IPS-15b (cell line): ENCODE measurements around the gene ATG9B.
"Not testable (repeated sequence)": the region's sequence is repeated elsewhere in the genome, so short reads cannot be mapped to it uniquely, and the experiment has no call there.

ENCODE experiments used
- H3K27me3 ChIP-seq: one replicate; pipeline ENCODE4 v1.6.1; 2013; ENCODE audit warnings: low read length; ENCODE audit not compliant: control insufficient read depth, insufficient read depth
- H3K36me3 ChIP-seq: one replicate; pipeline ENCODE4 v1.6.1; 2013; ENCODE audit warnings: low read length; ENCODE audit not compliant: control insufficient read depth, insufficient read depth
- H3K4me1 ChIP-seq: one replicate; pipeline ENCODE4 v1.6.1; 2013; ENCODE audit warnings: mild to moderate bottlenecking, low read length; ENCODE audit not compliant: control insufficient read depth, insufficient read depth
- H3K4me3 ChIP-seq: one replicate; pipeline ENCODE4 v1.5.1; 2013; ENCODE audit warnings: low read depth, low read length
- H3K9ac ChIP-seq: one replicate; pipeline ENCODE4 v1.6.1; 2013; ENCODE audit warnings: low read depth, mild to moderate bottlenecking, low read length
- H3K9me3 ChIP-seq: one replicate; pipeline ENCODE4 v1.6.1; 2013; ENCODE audit warnings: mild to moderate bottlenecking, low read length; ENCODE audit not compliant: control insufficient read depth, insufficient read depth

The ATG9B gene

DNA sequence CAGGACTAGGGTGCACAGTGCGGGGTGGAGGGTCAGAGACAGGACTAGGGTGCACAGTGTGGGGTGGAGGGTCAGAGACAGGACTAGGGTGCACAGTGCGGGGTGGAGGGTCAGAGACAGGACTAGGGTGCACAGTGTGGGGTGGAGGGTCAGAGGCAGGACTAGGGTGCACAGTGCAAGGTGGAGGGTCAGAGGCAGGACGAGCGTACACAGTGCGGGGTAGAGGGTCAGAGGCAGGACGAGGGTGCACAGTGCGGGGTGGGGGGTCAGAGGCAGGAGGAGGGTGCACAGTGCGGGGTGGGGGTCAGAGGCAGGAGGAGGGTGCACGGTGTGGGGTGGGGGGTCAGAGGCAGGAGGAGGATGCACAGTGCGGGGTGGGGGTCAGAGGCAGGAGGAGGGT lies 19.2 kb upstream of the ATG9B start:
- not testable (repeated sequence) for H3K36me3 ChIP-seq, H3K27me3 ChIP-seq, H3K4me3 ChIP-seq, H3K9me3 ChIP-seq, H3K9ac ChIP-seq, H3K4me1 ChIP-seq

DNA sequence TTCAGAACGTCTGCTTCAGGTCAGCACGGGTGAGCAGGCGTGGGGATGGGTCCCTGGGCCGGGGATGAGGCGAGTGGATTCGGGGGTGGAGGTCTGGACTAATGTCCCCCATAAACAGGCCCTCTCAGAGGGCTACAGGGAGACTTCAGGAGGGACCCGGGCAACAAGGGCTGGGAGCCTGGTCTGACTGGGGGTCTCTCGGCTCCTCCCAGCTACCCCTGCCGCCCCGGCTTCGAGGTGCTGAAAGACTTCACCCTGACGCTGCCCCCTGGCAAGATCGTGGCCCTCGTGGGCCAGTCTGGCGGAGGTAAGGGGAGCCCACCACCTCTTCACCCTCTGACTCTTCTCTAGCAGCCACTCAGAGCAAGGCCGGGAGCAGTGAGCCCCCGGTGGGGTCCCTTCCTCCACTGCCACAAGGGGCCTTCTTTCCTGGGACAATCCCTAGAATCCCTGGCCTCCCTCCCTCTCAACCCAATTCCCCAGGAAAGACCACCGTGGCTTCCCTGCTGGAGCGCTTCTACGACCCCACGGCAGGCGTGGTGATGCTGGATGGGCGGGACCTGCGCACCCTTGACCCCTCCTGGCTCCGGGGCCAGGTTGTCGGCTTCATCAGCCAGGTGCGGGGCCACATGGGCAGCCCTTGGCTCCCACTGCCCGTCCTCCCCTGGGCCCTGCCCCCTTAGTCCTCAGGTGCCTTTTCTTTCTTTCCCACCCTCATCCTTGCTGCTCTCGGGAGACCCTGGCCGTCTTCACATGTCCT lies 16.5 kb upstream of the ATG9B start:
- Histone ChIP-seq H3K4me1 (no peaks in the 10 kb centered on the region), H3K4me3 (no peak overlapping the region), H3K9ac (no peak overlapping the region), H3K36me3 (peaks cover 8% of the 10 kb centered on the region), H3K27me3 (no peaks in the 10 kb centered on the region), H3K9me3 (no peaks in the 10 kb centered on the region)

DNA sequence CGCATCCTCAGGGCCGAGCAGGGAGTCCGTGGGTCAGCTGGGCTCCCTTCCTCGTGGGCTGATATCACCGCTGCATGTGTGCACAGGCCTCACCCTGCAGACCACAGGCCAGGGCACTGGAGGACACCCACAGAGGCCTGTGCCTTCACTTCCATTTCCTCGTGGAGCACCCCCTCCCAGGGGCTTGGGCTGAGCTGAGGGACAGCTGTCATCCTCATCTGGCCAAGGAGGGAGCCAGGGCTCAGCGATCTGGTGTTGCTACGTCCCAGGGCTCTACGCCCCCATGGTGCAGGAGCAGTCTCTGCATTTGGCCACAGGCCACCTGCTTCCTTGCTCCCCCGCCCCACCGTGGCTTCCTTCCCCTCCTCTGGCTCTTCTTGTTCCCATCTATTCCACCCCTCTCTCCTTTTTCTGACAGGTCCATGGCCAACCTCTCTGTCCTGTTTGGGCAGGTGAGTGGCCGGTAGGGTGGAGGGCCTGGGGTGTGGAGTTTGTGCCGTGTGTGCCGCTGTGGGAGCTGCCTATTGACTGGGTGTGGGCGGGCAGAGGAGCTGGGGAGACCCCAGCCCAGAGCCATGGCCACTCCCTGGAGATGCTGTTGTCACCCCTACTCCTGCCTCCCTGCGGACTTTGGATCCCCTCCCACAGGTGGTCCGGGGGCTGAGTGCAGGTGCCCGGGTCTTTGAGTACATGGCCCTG lies 15.7 kb upstream of the ATG9B start:
- Histone ChIP-seq H3K4me3 (no peak overlapping the region), H3K4me1 (no peaks in the 10 kb centered on the region), H3K27me3 (no peaks in the 10 kb centered on the region), H3K9me3 (no peaks in the 10 kb centered on the region), H3K9ac (no peak overlapping the region), H3K36me3 (peaks cover 16% of the 10 kb centered on the region)

DNA sequence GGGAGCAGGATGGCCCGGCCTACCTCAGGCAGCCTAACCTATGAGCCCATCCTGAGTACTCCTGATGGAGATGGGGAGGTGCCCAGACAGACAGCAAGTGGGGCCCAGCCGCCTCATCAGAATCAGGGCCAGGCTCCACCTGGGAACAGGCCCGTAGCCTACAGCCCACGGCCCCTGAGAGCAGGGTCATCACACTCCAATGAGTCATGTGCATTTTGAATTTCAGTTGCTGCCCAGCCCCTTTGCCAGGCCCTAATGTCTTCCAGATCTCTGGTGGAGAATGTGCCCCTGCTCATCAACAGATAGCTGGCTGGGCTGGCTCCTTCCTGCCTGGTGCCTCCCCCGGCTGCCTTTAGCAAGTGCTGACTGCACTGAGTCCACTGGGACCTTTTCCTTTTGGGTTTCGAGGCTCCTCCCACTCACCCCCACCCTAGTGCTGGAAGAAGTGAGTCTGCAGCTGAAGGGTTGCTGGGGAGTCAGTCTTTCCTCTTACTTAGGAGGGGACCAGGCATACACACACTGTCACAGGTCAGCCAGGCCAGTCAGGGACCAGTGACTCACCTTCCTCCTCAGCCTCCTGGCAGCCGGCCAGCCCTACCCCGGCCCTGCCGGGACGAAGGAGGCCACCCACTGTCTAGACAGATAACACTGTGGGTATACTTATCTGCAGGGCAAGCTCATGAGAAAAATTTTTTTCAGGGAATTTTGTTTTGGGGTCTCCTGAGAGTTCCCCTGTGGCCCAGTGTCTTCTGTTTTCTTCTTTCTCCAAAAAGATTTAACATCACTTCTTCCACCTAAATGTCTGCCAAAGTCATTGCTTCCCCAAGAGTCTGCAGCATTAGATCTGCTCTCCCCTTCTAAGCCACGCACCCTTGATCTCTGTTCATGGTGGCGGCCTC lies 14.9 kb upstream of the ATG9B start:
- H3K4me1 ChIP-seq: no peaks in the 10 kb centered on the region
- peaks cover 23% of the 10 kb centered on the region for H3K36me3 ChIP-seq
- H3K4me3 ChIP-seq: no peak overlapping the region
- no peaks in the 10 kb centered on the region for H3K9me3 ChIP-seq
- H3K27me3 ChIP-seq: no peaks in the 10 kb centered on the region
- no peak overlapping the region for H3K9ac ChIP-seq

DNA sequence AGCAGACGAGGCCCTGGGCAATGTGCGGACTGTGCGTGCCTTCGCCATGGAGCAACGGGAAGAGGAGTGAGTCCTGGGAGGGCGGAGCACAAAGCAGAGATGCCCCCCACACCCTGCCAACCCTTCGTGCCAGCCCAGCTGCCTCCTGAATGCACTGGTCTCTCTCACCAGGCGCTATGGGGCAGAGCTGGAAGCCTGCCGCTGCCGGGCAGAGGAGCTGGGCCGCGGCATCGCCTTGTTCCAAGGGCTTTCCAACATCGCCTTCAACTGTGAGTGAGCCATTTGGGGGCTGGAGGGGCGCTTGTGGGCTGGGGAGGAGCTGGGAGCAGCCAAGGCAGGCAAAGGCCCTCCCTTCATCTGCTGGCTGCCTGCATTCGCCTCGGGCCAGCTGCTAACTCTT lies 11.6 kb upstream of the ATG9B start:
- peaks cover 24% of the 10 kb centered on the region for H3K36me3 ChIP-seq
- H3K27me3 ChIP-seq: no peaks in the 10 kb centered on the region
- H3K9me3 ChIP-seq: no peaks in the 10 kb centered on the region
- no peak overlapping the region for H3K9ac ChIP-seq
- no peaks in the 10 kb centered on the region for H3K4me1 ChIP-seq
- no peak overlapping the region for H3K4me3 ChIP-seq

DNA sequence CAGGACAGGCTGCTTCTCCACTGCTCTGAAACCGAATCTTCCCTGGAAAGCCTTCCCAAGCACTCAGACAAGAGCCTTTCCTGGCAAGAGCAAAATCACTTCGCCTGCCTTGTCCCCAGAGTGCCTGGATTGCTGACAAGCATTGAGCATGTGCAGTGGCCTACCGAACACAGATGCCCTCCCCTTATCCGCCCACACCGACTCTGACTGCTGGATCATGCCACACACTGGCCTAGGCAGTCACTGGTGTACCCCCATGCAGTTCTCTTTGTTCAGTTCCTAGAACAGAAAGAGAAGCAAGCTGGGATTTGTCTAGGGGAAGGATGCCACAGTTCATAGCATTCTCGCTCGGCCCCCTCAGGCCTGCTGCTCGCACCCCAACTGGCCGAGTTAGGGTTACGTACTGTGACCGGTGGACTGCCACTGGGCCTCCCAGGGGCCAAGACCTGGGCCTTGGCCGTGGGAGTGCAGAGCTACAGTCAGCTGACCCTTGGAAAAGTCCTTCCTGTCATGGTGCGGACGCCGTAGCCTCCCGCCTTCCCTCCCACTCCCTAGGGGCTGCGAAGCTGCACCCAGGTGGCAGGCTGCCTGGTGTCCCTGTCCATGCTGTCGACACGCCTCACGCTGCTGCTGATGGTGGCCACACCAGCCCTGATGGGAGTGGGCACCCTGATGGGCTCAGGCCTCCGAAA lies 10.9 kb upstream of the ATG9B start:
- peaks cover 24% of the 10 kb centered on the region for H3K36me3 ChIP-seq
- H3K9me3 ChIP-seq: no peaks in the 10 kb centered on the region
- H3K4me3 ChIP-seq: no peak overlapping the region
- no peaks in the 10 kb centered on the region for H3K4me1 ChIP-seq
- H3K27me3 ChIP-seq: no peaks in the 10 kb centered on the region
- no peak overlapping the region for H3K9ac ChIP-seq

DNA sequence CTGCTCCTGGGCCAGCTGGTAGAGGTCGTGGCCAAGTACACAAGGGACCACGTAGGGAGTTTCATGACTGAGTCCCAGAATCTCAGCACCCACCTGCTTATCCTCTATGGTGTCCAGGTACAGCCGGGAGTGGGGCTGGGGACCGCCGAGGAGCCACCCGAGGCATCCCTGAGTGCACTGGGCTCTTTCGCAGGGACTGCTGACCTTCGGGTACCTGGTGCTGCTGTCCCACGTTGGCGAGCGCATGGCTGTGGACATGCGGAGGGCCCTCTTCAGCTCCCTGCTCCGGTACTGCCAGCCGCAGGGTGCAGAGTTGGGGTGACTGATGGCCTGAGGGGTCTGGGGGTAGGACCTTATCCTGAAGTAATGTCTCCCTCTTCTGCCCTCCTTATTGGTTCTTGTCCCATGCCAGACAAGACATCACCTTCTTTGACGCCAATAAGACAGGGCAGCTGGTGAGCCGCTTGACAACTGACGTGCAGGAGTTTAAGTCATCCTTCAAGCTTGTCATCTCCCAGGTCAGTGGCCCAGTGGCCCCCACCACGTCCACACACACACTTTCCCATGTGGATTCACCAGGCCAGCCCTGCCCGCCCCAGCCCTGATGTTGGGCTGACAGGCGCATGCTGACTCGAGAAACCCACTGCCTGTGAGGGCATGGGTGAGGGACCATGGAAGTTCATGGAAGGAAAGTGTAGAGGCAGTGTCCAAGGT lies 10.2 kb upstream of the ATG9B start:
- H3K4me1 ChIP-seq: no peaks in the 10 kb centered on the region
- no peak overlapping the region for H3K4me3 ChIP-seq
- no peaks in the 10 kb centered on the region for H3K27me3 ChIP-seq
- no peak overlapping the region for H3K9ac ChIP-seq
- H3K36me3 ChIP-seq: peaks cover 24% of the 10 kb centered on the region
- H3K9me3 ChIP-seq: no peaks in the 10 kb centered on the region

DNA sequence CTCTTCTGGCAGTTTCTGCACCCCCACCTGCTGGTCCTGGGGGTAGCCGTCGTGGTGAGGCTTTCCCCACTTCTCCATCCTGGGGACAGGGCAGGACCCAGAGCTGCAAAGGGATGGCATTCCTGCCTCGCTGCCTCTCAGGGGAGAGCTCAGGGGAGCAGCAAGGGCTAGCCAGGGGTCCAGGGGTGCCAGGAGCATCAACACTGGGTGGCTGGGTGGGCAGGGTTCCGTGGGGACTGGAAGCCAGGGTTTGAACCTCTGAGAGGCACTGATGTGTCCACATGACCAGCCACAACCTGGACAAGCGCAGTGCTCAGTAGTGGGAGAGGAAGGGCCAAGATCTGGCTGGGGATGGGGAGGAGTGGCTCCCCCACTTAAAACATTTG lies 9.6 kb upstream of the ATG9B start:
- peaks cover 24% of the 10 kb centered on the region for H3K36me3 ChIP-seq
- H3K9ac ChIP-seq: no peak overlapping the region
- H3K27me3 ChIP-seq: no peaks in the 10 kb centered on the region
- no peak overlapping the region for H3K4me3 ChIP-seq
- no peaks in the 10 kb centered on the region for H3K9me3 ChIP-seq
- H3K4me1 ChIP-seq: no peaks in the 10 kb centered on the region

DNA sequence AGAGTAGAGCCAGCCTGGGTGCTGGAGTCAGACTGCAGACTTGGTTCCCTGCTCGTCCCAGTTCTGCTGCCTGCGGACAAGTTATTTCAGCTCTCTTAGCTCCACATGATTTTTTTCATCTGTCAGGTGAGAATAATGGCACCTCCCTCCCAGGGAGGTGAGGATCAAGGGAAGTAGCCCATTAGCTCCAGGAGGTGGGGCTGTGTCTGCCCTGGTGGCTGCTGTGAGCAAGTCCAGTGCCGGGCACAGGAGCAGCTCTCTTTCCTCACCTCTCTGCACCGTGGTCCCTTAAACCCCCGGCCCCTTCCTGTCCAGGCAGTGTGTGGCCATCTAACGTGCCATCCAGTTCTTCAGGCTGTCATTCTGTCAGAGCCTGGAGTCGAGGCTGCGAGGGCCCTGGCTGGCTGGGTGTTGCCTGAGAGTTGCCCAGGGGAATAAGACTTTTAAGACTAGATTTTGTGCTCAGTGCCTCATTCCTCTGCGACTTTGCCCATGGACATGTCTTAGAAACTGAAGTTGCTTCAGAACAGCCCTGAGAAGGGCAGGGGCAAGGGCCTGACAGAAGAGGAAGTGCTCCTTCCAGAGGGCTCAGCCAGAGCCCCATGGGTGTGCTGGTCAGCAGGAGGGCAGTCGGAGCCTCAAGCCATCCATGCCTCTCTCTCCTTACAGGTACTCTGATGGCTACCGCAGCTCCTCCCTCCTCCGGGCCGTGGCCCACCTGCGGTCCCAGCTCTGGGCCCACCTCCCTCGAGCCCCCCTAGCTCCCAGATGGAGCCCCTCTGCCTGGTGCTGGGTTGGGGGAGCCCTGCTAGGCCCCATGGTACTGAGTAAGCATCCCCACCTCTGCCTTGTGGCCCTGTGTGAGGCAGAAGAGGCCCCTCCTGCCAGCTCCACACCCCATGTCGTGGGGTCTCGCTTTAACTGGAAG lies 8.9 kb upstream of the ATG9B start:
- Histone ChIP-seq H3K27me3 (no peaks in the 10 kb centered on the region), H3K9me3 (no peaks in the 10 kb centered on the region), H3K9ac (no peak overlapping the region), H3K4me3 (no peak overlapping the region), H3K4me1 (no peaks in the 10 kb centered on the region), H3K36me3 (peaks cover 24% of the 10 kb centered on the region)

DNA sequence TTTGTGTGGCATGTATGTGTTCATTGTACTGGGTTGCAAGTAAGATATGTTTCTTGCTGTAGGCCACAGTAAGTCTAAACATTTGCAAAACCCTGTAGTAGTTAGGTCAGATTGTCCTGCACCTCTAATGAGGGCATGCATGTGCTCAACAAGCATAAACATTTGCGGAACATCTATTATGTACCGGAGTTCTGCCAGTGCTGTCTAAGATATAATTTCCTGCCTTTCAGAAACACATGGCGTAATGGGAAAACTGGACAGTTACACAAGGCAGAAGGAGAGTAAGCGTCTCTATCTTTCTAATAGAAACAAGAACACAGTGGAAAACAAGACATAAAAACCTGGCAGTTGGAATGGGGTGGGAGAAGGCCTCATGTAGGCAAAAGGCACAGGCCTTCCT lies 6.7 kb upstream of the ATG9B start:
- Histone ChIP-seq H3K4me1 (peaks cover 10% of the 10 kb centered on the region), H3K4me3 (no peak overlapping the region), H3K27me3 (peaks cover 4% of the 10 kb centered on the region), H3K9ac (no peak overlapping the region), H3K9me3 (no peaks in the 10 kb centered on the region), H3K36me3 (peaks cover 17% of the 10 kb centered on the region)
